Stimulated activated CD4-positive, alpha-beta T cell treated with anti-CD3 and anti-CD28 coated beads, Interleukin-2, amount 100 ng/mL, for 4 hours (primary cell): ENCODE results near the gene C2orf92.
"Not testable (repeated sequence)": the region's sequence is repeated elsewhere in the genome, so short reads cannot be mapped to it uniquely, and the experiment has no call there.

Experiments used
- DNase-seq: peaks from one replicate; pipeline ENCODE4 v3.0.0-alpha.2; 2020; ENCODE audit warnings: low read depth

C2orf92 gene

DNA sequence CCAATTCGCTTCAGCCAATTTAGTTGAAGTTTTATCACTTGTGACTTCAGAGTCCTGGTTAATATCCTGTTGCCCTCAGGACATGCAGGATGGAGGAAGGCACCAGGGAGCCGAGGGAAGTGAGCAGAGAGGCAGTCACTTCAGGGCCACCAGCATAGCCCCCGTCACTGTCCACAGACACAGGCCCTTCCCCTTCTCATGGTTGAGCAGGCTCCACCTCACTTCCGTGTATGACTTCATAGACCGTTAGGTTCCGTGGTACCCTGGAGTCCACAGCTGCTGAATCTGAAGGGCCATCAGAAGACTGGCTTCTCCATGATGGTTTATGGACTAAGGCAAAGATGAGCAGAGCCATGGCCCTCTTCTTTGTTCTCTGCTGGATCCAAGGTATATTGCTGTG is at the start of gene C2orf92:
C2orf92 (plus strand) TSS at position 266 of the 400 bp plus-strand sequence; CDS start at position 342, 76 bp downstream.
- no peak for DNase-seq

GRCh38 chr2:97620492-97620891 is 49.0 kb upstream of the C2orf92 start:
- DNase-seq, result not testable (repeated sequence)

- not testable (repeated sequence) for DNase-seq
These were observed 46.5 kb upstream of the C2orf92 start for GRCh38 chr2:97622976-97623375.

GRCh38 chr2:97625354-97626048 is 44.0 kb upstream of the C2orf92 start:
- DNase-seq, result not testable (repeated sequence)

DNA sequence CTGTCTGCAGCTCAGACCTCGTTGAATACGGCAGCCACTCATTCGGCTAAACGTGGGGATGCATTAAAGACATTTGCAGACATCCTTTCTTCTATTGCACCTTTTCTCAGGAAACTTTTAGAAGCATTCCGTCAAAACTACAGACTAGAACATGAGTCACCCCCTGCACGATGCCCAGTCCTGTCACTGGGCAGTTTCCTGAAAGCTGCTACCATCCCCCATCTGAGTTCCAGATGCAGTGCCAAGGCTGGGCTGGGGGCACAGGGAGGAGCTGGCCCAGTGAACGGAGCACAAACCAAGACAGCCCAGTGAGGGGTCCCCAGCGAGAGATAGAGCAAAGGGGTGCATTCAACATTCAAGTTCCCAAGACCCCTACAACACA is 43.5 kb upstream of the C2orf92 start:
- DNase-seq, result not testable (repeated sequence)

GRCh38 chr2:97644023-97644717 is 25.3 kb upstream of the C2orf92 start:
- DNase-seq, result no peak

- DNase-seq, result no peak
These were observed 24.3 kb upstream of the C2orf92 start for GRCh38 chr2:97645112-97645694.

DNA sequence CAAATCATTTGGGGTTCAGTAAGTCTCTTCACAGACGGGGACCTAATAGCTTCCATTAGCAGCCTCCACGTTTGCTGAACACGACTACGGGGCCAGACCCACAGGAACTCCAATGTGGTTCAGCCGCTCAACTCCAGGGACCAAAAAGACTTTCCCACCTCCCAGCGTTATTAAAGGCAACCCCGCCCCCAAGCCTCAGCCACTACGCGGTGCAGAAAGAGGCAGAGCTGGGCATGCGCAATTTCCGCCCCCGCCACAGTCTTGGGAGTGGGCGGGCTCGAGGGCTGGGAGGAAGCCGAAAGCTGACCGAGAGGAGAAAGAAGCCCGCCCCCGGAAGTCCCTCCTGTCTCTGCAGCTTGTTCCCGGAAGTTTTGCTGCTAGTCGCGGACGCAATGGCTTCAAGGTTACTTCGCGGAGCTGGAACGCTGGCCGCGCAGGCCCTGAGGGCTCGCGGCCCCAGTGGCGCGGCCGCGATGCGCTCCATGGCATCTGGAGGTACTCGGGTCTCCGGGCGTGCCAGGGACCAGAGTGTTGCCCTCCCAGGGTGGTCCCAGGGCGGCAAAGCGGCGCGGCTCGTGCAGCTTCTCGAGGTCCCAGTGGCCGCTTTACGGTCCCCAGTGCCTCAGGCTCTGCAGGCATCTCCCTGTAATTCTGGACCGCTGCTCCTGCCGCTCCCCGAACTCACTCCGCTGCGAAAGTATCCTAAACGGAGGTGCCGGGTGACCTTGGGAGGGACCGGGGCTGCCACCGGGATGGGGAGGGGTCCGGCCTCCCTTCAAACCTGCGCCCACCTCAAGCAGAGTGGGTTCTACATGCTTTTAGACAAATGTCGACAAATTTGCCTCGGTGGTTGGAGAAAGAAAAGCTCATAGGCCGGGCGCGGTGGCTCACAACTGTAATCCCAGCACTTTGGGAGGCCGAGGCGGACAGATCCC is 23.6 kb upstream of the C2orf92 start, which contains the start of gene COX5B:
COX5B (plus strand) TSS at position 368 of the 935 bp plus-strand sequence; CDS start at position 393, 25 bp downstream.
- peak; percentile 99 for DNase-seq

DNA sequence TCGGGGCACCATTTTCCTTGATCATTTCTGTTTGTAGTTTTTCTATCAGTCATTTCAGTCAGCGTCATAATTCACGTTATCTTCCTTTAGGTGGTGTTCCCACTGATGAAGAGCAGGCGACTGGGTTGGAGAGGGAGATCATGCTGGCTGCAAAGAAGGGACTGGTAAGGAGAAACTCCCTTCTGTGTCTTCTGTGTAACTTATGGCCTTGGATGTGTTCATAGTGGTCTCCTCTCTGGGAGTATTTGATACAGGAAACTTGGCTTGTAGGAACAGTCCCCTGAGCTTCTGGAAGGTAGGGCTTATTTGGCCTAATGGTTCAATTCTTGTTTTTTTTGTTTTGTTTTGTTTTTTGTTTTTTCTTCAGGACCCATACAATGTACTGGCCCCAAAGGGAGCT is 22.5 kb upstream of the C2orf92 start:
- DNase-seq, result no peak

DNA sequence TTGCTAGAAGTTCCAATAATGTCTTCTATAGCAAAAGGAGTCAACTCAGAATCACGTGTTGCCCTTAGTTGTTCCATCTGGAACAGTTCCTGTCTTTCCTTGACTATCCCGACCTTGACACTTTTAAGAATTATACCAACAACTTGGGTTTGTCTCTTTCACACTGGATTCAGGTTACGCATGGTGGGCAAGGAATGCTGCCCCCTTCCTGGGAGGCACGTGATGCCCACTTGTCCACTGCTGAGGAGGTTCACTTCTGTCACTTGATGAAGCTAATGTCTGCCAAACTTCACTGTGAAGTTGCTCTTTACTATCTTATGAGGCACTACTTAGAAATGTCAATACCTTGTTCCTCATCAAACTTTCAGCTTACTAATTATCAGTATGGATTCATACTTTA is 18.4 kb upstream of the C2orf92 start:
- DNase-seq, result no peak

DNA sequence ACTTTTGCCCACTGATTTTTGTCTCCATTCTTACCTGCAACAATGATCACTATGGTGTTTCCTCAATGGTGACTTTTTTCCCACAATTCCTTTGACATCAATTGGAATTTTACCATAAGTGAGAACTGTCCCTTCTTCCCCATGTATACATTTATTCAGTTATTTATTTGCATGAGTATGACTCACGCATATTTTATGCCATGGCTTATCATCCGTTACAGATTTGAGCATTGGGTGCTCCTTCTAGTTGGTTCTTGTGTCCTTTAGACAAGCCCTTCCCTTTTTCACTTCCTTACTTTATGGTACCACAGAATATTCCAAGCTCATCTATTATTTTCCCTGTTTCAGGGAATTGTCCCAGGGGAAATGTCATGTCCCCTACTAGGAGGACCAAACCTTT is 16.0 kb upstream of the C2orf92 start:
- no peak for DNase-seq

DNA sequence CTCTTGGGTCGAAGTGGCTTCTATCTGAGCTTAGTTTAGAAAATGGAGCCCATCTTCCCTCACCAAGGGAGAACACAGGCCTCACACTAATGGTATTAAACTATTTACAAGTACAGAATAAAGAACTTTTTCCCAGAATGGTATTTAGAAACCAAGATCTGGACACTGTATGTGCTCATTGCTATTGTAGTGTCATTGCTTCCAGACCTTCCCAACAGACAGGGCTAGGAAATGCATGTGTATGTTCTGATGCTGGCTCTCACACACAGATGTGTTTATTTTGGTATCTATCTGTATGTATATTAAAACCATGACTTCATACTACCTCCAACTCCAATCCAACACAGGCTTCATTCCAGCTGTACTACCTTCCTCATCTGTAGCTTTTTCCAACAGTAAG is 15.6 kb upstream of the C2orf92 start:
- DNase-seq, result no peak

DNA sequence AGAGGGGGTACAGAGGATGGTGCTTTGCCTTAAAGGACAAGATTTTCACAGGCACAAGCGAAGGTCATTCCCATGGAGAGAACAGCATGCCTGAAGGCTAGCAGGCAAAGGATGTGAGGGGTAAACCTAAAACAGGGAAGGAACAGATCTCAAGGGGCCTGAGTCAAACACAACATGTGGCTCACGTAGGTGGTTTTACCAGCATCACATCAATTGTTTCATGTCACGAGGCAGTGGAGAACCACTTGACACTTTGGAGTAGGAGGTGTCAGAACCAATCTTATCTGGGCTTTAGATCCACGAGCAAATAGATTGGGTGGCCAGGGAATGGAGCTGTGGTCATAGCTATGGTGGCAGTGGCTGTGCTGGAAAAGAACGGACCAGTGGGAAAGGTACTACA is 15.2 kb upstream of the C2orf92 start:
- DNase-seq, result no peak

DNA sequence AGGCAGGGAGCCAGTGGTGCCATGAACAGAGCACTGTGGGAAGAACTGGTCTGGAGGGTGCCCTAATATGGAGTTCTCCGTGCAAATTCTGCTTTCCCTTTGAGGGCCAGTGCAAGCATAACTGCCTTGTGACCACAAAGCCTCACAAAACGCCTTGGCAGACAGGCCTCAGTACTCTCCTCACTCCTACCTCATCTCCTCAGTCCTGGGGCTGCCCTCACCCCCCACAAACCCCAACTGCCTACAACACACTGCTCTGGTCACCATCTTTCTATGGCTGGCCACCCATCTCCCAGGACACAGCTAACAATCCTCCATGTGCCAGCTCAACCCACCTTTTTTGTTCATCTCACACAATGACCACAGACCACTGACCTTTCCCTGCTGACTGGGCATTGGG is 14.7 kb upstream of the C2orf92 start:
- no peak for DNase-seq

DNA sequence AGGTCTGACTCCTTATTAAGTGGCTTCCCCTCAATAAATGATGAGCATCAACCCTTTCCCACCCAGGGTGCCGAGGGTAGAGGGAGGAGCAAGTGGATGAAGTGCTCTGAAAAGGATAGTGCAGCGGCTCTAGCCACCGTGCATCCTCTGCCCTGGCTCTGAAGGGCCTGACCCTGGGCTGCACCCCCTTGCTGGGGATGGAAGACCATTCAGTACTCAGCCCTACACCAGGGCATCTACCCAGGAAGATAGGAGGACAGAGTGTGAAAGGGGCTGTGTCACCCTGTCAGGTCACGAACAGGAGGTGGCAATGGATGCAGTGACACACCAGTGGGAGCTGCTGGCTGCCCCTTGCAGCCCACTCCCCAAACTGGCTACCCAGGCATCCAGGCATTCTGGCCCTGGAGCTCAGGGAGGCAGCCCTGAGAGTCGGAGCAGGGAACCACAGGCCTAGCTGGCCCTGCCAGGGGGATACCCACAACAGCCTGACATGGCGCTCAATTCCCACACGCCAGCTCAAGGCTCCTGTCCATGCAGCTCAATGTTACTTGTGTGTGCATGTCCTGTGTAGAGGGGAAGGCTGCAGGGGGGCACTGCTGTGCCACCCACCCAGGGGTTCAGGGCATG is 13.3 kb upstream of the C2orf92 start:
- no peak for DNase-seq

GRCh38 chr2:97656905-97657587 is 12.5 kb upstream of the C2orf92 start:
- no peak for DNase-seq

- no peak for DNase-seq
These were observed 11.4 kb upstream of the C2orf92 start for GRCh38 chr2:97657986-97658690.

DNA sequence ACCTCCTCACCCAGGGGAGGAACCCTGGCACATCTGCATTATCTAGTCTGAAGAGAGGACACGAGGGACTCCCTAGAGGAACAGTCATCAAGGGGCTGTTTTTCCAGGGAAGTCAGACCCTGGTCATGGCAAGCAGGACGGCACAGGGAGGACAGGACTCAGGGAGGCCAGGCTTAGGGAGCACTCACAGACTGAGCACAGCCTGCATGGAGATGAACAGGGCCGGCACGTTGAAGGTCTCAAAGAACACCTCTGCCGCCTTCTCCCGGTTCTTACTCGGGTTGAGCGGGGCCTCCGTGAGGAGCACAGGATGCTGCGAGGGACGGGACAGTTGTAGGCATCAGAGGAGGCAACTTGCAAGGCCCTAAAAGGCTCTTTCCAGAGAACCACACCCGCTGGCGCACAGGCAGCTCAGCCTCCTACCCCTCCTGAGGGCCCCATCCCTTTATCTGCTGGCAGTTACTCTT is 10.8 kb upstream of the C2orf92 start:
- DNase-seq, result no peak

GRCh38 chr2:97659256-97660043 is 10.1 kb upstream of the C2orf92 start:
- DNase-seq, result no peak
